Esophagus squamous epithelium (tissue), 5 donors: ENCODE measurements around the gene TMPRSS12. TPM values are rescaled to one million over a fixed set of nuclear protein-coding genes. Genes with fewer than 3 reads are reported as not detected.
"Not testable (repeated sequence)": the region's sequence is repeated elsewhere in the genome, so short reads cannot be mapped to it uniquely, and the experiment has no call there.

Source experiments
- DNase-seq: peaks from one replicate; lab custom pipeline; 2025; lab: John Stamatoyannopoulos, UW
- H3K27ac ChIP-seq, 4 donors: fragments of 200-600 bp; sonication (generic); one replicate each; pipeline ENCODE4 v1.5.1; 2016 to 2019; ENCODE audit warnings: mild to moderate bottlenecking in 1 of 4
- H3K27me3 ChIP-seq, 4 donors: fragments of 200-600 bp; sonication (generic); 1 replicate in 3 of 4; 2 replicates in 1 of 4; pipeline versions ENCODE4 v1.5.1 to v1.6.0; 2017 to 2021; ENCODE audit warnings: antibody characterized with exemption in 1 of 4
- H3K36me3 ChIP-seq, 3 donors: fragments of 200-600 bp; sonication (generic); one replicate each; pipeline ENCODE4 v1.5.1; 2016 to 2019
- H3K4me1 ChIP-seq, 3 donors: fragments of 200-600 bp; sonication (generic); one replicate each; pipeline ENCODE4 v1.5.1; 2017 to 2019
- H3K4me3 ChIP-seq, 4 donors: fragments of 200-600 bp; sonication (generic); 1 replicate in 3 of 4; 2 replicates in 1 of 4; pipeline ENCODE4 v1.5.1; 2016 to 2019; ENCODE audit warnings: mild to moderate bottlenecking in 2 of 4, moderate library complexity in 1 of 4
- H3K9me3 ChIP-seq, 3 donors: fragments of 200-600 bp; sonication (generic); one replicate each; pipeline ENCODE4 v1.5.1; 2016 to 2019
- CTCF ChIP-seq, 6 experiments: fragments of 450-650 bp in 4 of 6; fragments of 200-600 bp in 2 of 6; sonication (generic) in 2 of 6; IDR thresholded peaks; one replicate each; pipeline ENCODE4 v1.5.1; 2016 to 2019; ENCODE audit warnings: antibody characterized with exemption in 6 of 6, mild to moderate bottlenecking in 4 of 6, moderate library complexity in 4 of 6
- POLR2A ChIP-seq, 4 donors: fragments of 450-650 bp; IDR thresholded peaks; one replicate each; pipeline ENCODE4 v1.6.1; 2017; ENCODE audit warnings: antibody characterized with exemption in 4 of 4, mild to moderate bottlenecking in 4 of 4, moderate library complexity in 3 of 4
- WGBS, 2 donors: methylation state at CpG; one replicate each; pipeline ENCODE4 v1.1.5; 2018; 5-methylcytosine and 5-hydroxymethylcytosine counted together
- intact Hi-C: fragments of 100-400 bp; cut with DNase I; formaldehyde crosslinking; loops from one replicate; pipeline ENCODE4 v1.15.0; 2022
- total RNA-seq, 4 donors: library from RNA; depleted of rRNA; stranded (reverse); fragments of >200 nt; gene quantifications; one replicate each; pipeline ENCODE4 v1.1.0, GENCODE V29; 2016
- donor health status: DM: yes; HTN: yes; CAD: no.

The TMPRSS12 gene
- total RNA-seq, 4 donors from 2014 or later = not detected

DNA sequence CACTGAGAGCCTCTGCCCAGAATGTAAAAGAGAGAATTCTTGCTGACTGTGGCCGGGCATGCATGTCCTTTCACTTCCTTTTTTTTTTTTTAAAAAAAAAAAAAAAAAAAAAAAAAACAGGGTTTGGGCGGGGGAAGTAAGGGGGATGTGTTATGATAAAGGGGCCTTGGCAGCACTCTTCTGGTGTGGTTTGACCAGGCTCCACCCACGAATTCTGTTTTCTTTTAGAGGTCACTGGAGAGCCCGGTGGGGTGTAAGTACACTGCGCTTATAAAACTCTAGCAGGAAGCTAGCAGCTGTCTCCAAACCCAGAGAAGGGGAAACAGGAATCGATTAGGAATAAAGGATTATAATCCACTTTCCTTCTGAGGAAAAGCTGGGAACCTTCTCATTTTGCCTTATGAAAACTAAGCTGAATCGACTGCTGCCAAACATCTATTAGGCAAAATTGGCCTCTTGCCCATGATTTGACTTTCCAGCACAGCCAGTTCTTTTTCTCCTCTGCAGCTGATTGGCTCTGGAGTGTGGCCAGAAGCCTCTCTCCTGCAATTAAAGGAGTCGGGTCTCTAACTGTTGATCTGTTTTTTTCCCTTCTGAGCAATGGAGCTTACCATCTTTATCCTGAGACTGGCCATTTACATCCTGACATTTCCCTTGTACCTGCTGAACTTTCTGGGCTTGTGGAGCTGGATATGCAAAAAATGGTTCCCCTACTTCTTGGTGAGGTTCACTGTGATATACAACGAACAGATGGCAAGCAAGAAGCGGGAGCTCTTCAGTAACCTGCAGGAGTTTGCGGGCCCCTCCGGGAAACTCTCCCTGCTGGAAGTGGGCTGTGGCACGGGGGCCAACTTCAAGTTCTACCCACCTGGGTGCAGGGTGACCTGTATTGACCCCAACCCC, 82.0 kb downstream of the TMPRSS12 start:
- H3K4me3 ChIP-seq = peak overlapping the region; percentile 60 to 86 (median 80)
- H3K4me1 ChIP-seq = peaks cover 28 to 70% (median 41%) of the 10 kb centered on the region in 3 donors
- no peaks in the 10 kb centered on the region for H3K27me3 ChIP-seq
- DNase-seq = peak; percentile 42
- H3K36me3 ChIP-seq = peaks cover 0 to 5% (median 0%) of the 10 kb centered on the region in 3 donors
- TF ChIP-seq CTCF (IDR thresholded peaks at IDR 0.05) = no peak
- peak in 2 of 4 donors; percentile 24 to 55 for TF ChIP-seq POLR2A (IDR thresholded peaks at IDR 0.05)
- intact Hi-C loops = no loop called here
- H3K9me3 ChIP-seq = no peaks in the 10 kb centered on the region
- 1 to 3% methylated on average over 9 to 13 of the region's 13 CpGs for WGBS, 2 donors
- H3K27ac ChIP-seq = peak overlapping the region; percentile 86 to 94 (median 88)

DNA sequence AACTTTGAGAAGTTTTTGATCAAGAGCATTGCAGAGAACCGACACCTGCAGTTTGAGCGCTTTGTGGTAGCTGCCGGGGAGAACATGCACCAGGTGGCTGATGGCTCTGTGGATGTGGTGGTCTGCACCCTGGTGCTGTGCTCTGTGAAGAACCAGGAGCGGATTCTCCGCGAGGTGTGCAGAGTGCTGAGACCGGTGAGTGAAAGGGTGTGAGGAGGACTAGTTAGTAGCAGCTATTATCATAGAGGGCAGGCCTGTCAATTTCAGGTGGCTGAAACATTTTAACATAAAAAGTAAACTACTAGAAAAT, 82.6 kb downstream of the TMPRSS12 start:
- intact Hi-C loops = no loop called here
- no peak for TF ChIP-seq CTCF (IDR thresholded peaks at IDR 0.05)
- TF ChIP-seq POLR2A (IDR thresholded peaks at IDR 0.05) = no peak

GRCh38 chr12:50925920-50926319, 83.2 kb downstream of the TMPRSS12 start:
- DNase-seq = no peak
- Histone ChIP-seq H3K27me3 (no peaks in the 10 kb centered on the region), H3K4me1 (peaks cover 28 to 80% (median 41%) of the 10 kb centered on the region in 3 donors), H3K36me3 (peaks cover 0 to 17% (median 3%) of the 10 kb centered on the region in 3 donors), H3K4me3 (peak overlapping the region; percentile 60 to 86 (median 80)), H3K9me3 (no peaks in the 10 kb centered on the region), H3K27ac (peak overlapping the region; percentile 69 to 94 (median 88))
- intact Hi-C loops = no loop called here
- WGBS, 2 donors = 25 to 50% methylated on average over 1 of the region's 1 CpG
- no peak for TF ChIP-seq POLR2A (IDR thresholded peaks at IDR 0.05)
- no peak for TF ChIP-seq CTCF (IDR thresholded peaks at IDR 0.05)

More for the DNA sequence above, 82.6 kb downstream of the TMPRSS12 start:
- Histone ChIP-seq H3K9me3 (no peaks in the 10 kb centered on the region), H3K27me3 (no peaks in the 10 kb centered on the region), H3K4me3 (peak overlapping the region; percentile 60 to 86 (median 80)), H3K27ac (peak overlapping the region; percentile 86 to 94 (median 88)), H3K4me1 (peaks cover 28 to 76% (median 41%) of the 10 kb centered on the region in 3 donors), H3K36me3 (peaks cover 0 to 11% (median under 1%) of the 10 kb centered on the region in 3 donors)
- DNase-seq = no peak
- 8 to 16% methylated on average over 5 to 7 of the region's 7 CpGs for WGBS, 2 donors

DNA sequence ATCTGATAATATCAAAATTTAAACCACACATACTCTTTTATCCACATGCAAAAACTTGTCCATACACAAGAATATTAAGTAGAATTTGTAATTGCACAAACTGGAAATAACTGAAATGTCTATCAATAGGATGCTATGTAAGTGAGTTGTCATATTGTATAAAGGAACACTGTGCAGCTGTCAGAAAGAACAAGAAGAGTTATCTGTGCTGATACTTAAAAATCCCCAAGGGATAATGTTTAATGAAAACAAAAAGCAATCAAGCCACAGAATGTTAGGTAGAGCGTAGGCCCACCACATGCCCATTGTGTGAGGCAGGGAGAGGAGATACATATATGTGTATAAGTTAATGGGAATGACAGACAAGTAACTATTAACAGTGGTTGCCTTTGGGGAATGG, 83.7 kb downstream of the TMPRSS12 start:
- no peaks in the 10 kb centered on the region for H3K9me3 ChIP-seq
- no peak for DNase-seq
- intact Hi-C loops = no loop called here
- peaks cover 28 to 85% (median 41%) of the 10 kb centered on the region in 3 donors for H3K4me1 ChIP-seq
- peak overlapping the region; percentile 57 to 94 (median 88) for H3K27ac ChIP-seq
- peak overlapping the region; percentile 60 to 86 (median 80) for H3K4me3 ChIP-seq
- TF ChIP-seq POLR2A (IDR thresholded peaks at IDR 0.05) = no peak
- no peak for TF ChIP-seq CTCF (IDR thresholded peaks at IDR 0.05)
- 18 to 23% methylated on average over 1 of the region's 1 CpG for WGBS, 2 donors
- peaks cover 0 to 22% (median 3%) of the 10 kb centered on the region in 3 donors for H3K36me3 ChIP-seq
- H3K27me3 ChIP-seq = no peaks in the 10 kb centered on the region

DNA sequence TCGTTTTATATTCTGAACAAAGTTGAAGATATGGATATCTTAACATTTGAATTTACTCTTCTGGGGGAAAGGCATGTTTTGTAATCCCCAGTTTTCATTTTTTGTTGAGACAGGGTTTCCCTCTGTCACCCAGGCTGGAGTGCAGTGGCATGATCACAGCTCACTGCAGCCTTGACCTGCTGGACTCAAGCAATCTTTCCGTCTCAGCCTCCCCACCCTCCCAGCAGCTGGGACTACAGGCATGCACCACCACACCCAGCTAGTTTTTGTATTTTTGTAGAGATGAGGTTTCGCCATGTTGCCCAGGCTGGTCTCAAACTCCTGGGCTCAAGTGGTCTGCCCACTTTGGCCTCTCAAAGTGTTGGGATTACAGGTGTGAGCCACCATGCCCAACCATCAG, 84.2 kb downstream of the TMPRSS12 start:
- H3K9me3 ChIP-seq, H3K27me3 ChIP-seq, intact Hi-C loops, DNase-seq: not testable (repeated sequence)
- peak overlapping the region; percentile 60 to 86 (median 80) for H3K4me3 ChIP-seq
- peaks cover 0 to 26% (median 3%) of the 10 kb centered on the region in 3 donors for H3K36me3 ChIP-seq
- 18 to 27% methylated on average over 3 of the region's 3 CpGs for WGBS, 2 donors
- peaks cover 27 to 90% (median 41%) of the 10 kb centered on the region in 3 donors for H3K4me1 ChIP-seq
- H3K27ac ChIP-seq = peak overlapping the region; percentile 8 to 94 (median 50)
